Muscle of arm (tissue), 14 donors: ENCODE measurements around the gene RASSF8. TPM values are rescaled to one million over a fixed set of nuclear protein-coding genes. Genes with fewer than 3 reads are reported as not detected.

Experiments used
- DNase-seq: peaks from one replicate; pipeline ENCODE4 v3.0.0-alpha.2; 2013
- long read RNA-seq, 11 donors: transcript quantifications; one replicate each; lab custom pipeline, GENCODE V29; 2026
- polyA plus RNA-seq, 12 donors: library from polyadenylated mRNA; unstranded; fragments of 120-200 nt; gene quantifications; one replicate each; pipeline ENCODE4 v1.2.1, GENCODE V29; 2013; ENCODE audit not compliant: insufficient read length in 12 of 12

Gene RASSF8, protein sequence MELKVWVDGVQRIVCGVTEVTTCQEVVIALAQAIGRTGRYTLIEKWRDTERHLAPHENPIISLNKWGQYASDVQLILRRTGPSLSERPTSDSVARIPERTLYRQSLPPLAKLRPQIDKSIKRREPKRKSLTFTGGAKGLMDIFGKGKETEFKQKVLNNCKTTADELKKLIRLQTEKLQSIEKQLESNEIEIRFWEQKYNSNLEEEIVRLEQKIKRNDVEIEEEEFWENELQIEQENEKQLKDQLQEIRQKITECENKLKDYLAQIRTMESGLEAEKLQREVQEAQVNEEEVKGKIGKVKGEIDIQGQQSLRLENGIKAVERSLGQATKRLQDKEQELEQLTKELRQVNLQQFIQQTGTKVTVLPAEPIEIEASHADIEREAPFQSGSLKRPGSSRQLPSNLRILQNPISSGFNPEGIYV
- polyA plus RNA-seq, result 10 to 100 TPM in 11 of 12 donors, not detected in 1; 22.0 to 62.8 (median 27.6) TPM
- long read RNA-seq, donor 1, partial matches to known transcripts, result 0 of 1 reads
- long read RNA-seq, donor 1, other reads (novel, unspliced or antisense), result 0 of 1 reads
- long read RNA-seq, donor 2, full-length matches to known transcripts, result 2 of 2 reads
- long read RNA-seq, donor 2, partial matches to known transcripts, result 0 of 2 reads
- long read RNA-seq, donor 2, other reads (novel, unspliced or antisense), result 0 of 2 reads
- long read RNA-seq, donor 3, result 0 reads
- long read RNA-seq, donor 4, partial matches to known transcripts, result 0 of 1 reads
- long read RNA-seq, donor 4, other reads (novel, unspliced or antisense), result 0 of 1 reads
- long read RNA-seq, donor 5, result 0 reads
- long read RNA-seq, donor 6, result 0 reads
- long read RNA-seq, donor 7, result 0 reads
- long read RNA-seq, donor 8, full-length matches to known transcripts, result 2 of 2 reads
- long read RNA-seq, donor 8, partial matches to known transcripts, result 0 of 2 reads
- long read RNA-seq, donor 8, other reads (novel, unspliced or antisense), result 0 of 2 reads
- long read RNA-seq, donor 9, partial matches to known transcripts, result 5 of 5 reads
- long read RNA-seq, donor 9, other reads (novel, unspliced or antisense), result 0 of 5 reads
- long read RNA-seq, donor 10, full-length matches to known transcripts, result 2 of 2 reads
- long read RNA-seq, donor 10, partial matches to known transcripts, result 0 of 2 reads
- long read RNA-seq, donor 10, other reads (novel, unspliced or antisense), result 0 of 2 reads
- long read RNA-seq, donor 11, partial matches to known transcripts, result 6 of 7 reads
- long read RNA-seq, donor 11, other reads (novel, unspliced or antisense), result 0 of 7 reads

- peak; percentile 71 for DNase-seq
Observed at GRCh38 chr12:25958428-25959070, at the start of gene RASSF8. TSS of gene RASSF8 (plus strand) at chr12:25958682. CDS start at chr12:26055344, 96,662 bp downstream.

GRCh38 chr12:25914551-25914950 is 43.9 kb upstream of the RASSF8 start:
- DNase-seq, result no peak

GRCh38 chr12:25924491-25925001 is 33.9 kb upstream of the RASSF8 start:
- no peak for DNase-seq

DNA sequence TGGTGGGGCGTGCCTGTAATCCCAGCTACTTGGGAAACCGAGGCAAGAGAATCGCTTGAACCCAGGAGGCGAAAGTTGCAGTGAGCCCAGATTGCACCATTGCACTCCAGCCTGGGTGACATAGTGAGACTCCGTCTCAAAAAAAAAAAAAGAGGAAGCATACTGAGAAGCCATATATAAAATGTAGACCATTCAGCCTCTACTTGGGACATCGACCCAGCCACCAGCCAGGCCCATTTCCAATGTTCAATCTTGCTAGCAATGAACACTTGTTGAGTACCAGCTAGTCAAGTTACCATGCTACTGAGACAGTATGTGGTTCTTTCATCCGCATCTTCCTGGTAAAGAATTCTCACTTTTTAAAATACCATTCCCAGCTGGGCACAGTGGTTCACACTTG is 33.4 kb upstream of the RASSF8 start:
- DNase-seq, result no peak

DNA sequence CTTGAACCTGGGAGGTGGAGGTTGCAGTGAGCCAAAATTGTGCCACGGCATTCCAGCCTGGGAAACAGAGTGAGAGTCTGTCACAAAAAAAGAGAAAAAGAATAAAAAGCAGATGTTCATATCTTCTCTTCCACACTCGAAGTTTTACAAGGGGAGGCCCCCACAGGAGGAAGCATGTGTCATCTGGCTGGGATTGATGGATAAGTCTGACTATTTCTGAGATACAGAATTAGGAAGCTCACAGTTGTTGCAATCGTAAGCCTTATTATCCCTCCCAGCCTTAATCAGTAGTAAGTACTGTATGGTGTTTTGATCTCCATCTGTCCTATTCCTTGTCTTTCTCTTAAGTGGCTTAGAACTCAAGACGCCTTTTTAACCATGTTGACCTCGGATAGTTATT is 31.9 kb upstream of the RASSF8 start:
- no peak for DNase-seq

DNA sequence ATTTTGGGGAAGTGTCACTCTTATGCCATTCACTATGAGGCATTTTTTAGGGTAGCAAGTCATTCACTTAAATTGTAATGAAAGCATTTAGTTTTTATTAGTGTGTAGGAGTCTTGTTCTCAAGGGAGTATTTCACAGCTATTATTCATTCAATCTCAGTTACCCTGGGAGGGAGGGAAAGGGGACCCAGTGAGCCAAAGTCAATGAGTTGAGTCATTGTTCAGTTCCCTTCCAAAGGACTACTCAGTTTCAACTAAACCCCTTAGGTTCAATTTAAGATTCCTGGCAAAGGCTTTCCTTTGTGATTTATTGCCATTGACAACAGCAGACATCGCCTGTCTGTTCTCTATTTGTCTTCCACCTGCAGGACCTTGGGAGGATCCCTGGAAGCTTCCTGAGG is 29.3 kb upstream of the RASSF8 start:
- no peak for DNase-seq

DNA sequence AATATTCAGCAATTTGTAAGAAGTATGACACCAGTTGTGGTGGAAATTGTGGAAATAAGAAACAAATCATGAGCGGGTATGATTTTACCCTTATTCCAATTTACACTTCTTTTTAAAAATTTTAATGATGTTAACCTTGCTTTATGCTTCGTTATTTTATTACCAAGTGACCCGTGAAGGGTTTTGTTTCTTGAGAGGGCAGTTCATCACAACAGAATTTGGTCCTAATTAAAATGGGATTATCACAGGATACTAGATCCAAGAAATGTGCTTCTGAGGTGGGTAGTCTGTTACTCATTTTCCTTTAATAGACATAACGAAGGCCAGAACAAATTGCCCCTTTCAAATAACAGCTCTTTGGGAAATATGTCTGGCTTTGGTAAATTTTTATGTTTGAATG is 25.5 kb upstream of the RASSF8 start:
- no peak for DNase-seq

GRCh38 chr12:25934456-25934855 is 24.0 kb upstream of the RASSF8 start:
- DNase-seq, result no peak

DNA sequence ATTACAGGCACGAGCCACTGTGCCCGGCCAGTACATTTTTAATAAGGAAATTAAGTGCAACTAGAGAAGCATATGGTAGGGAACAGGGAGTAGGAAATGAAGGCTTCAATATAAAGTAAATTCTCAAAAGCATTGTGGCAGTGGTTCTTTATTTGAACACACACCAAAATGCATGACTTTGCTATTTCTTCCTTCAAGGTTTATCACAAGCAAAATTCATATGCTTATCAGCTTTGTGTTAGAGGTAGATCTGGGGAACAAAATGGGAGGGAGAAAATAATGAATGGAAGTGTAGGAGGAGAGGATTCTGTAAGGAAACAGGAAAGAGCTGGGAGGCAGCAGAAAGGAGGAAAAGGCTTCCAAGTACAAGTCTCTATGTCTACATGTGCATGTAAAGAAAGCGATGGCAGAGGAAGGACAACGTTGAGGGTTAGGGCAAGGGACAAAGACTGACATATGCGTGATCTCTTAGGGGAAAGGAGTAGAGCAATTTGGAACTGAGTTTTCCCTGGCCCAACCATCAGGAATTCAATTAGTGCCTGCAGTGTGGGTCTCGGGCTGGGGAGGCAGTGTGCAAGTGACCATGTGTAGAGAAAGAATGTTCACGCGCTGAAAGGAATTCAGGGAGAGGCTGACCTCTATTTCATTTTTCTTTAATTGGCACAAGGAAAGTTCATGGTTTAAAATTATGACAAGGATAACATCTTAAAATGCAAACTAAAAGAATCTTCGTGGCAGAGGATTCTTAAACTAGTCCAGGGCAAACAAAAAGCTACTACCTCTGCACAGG is 22.9 kb upstream of the RASSF8 start:
- no peak for DNase-seq

GRCh38 chr12:25937096-25937495 is 21.4 kb upstream of the RASSF8 start:
- DNase-seq, result no peak

- DNase-seq, result no peak
Observed at GRCh38 chr12:25938581-25938980, 19.9 kb upstream of the RASSF8 start.

DNA sequence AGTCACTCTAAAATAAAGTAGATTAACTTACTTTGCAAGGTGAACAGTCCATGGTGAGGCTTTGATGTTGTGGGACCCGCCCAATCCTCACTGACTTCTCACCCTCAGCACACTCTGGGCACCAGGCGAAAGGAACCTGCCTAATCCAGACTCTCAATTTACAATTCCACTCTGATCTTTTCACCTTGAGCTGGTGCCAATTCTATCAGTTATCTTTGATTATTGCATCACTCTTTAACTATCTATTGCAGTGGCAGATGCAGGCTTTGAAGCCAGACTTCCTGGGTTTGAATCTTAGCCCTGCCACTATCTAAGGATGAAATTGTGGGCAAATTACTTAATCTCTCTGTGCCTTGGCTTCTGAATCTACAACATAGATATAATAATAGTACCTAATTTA is 18.9 kb upstream of the RASSF8 start:
- DNase-seq, result no peak

DNA sequence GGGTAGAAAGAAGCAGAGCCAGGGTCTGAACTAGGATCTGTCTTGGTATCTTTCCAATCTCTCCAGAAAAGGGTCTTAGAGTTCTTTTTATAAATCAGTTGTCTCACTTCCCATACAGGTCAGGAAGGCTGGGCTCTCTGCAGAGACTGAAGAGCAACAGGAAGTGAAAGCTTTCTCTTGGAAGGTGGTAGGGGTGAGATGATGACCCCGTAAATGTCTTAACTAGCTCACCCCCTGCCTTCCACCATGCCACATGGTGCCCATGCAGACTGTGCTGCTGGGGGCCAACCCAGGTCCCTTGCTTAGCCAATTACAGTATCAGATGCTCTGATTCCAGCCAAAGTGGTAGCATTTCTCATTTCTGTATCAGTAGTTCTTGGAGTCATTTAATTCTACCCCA is 17.6 kb upstream of the RASSF8 start:
- DNase-seq, result no peak

DNA sequence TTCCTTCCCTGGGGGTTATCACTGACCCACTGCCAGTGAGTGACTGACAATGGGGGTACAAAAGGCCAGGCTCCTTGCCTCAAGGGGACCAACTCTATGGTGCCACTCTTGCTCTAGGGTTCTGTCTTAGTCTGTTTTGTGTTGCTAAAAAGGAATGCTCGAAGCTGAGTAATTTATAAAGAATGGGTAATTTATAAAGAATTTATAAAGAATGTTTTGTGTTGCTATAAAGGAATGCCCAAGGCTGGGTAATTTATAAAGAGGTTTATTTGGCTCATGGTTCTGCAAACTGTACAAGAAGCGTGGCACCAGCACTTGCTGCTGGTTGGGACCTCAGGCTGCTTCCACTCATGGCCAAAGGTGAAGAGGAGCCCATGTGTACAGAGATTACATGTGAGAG is 15.8 kb upstream of the RASSF8 start:
- DNase-seq, result no peak

DNA sequence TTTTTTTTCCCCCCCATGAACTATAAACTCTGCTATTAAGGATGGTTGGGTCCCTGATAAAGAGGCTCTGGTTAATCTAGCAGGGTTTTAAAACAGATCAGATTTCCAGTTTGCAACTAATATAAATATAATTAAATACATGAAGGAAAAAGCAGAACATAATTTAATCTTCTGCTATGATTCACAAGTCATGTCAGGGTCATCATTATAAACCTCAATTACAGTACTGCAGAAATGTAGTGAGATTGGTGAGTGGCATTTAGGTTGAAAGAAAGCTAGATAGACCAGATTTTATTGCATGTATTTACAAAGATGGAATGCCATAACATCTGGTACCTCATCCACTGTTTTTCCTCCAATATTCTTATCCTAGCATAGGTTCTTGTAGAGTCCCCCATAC is 14.5 kb upstream of the RASSF8 start:
- DNase-seq, result no peak

DNA sequence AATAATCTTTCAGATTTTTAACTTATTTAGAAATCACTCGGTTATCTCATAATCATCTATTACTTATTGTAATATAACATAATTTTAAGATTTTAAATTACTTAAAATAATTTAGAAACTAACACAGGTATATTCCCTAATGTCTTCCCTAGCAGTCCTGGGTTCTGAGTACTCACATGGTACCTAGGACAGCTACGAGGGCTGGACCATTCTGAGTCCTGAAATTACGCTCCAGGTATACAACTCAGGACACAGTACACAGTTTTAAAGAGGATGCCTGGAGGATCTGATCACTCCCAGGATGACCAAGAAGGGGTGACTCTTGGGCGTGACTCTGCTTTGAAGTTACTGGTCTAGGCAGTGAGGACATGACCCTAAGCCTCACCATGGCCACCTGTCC is 9.1 kb upstream of the RASSF8 start:
- no peak for DNase-seq

DNA sequence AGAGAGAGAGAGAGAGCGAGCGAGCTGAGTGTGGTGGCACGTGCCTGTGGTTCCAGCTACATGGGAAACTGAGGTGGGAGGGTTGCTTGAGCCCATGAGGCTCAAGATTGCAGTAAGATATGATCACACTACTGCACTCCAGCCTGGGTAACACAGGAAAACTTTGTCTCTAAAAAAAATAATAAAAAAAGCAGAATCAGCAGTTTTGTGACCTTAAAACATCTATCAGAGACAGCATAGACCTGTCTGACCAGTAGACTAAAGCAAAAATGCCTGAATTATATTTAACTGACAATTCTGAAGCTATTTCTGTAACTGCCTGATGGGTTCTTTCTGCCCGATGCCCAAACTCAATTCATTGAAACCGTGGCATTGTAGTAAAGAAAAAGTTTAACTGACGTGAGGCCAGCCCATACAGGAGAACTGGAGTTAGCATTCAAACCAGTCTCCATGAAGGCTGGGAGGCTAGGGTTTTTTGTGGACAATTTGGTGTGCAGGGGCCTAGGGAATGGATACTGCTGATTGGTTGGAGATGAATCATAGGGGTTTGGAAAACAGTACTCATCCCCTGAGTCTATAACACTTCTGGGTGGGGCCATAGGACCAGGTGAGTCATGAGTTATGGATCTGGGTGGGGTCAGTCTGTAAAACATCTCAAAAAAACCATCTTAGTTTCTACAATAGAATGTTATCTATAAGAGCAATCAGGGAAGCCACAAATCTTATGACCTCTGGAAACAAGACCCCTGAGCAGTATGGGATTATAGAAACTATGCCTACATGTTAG is 8.0 kb upstream of the RASSF8 start:
- DNase-seq, result no peak

DNA sequence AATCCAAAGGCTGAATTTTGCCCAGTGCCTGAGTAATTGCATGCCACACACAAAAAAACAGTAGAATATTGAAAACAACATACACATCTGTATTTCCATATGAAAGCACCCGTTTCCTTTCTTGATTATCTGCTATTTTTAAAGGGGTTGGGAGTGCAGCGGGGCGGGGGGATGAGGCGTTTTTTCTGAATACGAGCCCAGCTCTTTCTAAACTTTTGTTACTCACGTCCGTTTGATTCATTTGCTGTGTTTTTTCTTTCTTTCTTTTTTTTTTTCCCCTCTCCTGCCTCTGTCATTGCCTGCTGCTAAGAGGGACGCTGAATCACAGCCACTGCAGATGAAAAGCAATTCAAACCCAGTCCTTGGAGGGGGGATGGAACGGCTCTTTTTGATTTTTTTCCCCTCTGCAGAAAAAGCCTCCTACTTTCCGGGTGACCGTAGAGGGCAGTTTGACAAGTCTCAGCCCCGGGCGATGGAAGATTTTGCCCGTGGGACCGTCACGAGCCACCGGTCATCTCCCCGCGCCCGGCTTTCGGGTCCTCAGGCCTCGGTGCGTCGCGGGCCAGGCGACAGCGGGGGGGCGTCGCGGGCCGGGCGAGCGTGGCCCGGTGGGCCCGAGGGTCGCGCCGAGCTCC is 572 bp upstream of the RASSF8 start:
- peak; percentile 57 for DNase-seq
